SK-N-SH treated with all-trans-retinoic acid at 6 μM for 48 hours (cell line): ENCODE measurements around the gene CCM2.

Experiments used
- ATAC-seq: fragments of 200-7000 bp; cut with Tn5 transposase; 3 replicates; pipeline ENCODE4 v1.9.1; 2020; ENCODE audit warnings: mild to moderate bottlenecking, moderate library complexity
- ARNTL ChIP-seq: fragments of 450-650 bp; formaldehyde crosslinking; IDR thresholded peaks from 2 replicates; pipeline ENCODE4 v1.5.0; 2020; ENCODE audit warnings: low read depth, mild to moderate bottlenecking, moderate library complexity, borderline replicate concordance
- BACH2 ChIP-seq: fragments of 250-450 bp; sonication (Bioruptor Pico); IDR thresholded peaks from 2 replicates; pipeline ENCODE4 v1.9.0; 2021; ENCODE audit warnings: mild to moderate bottlenecking, borderline replicate concordance
- CREB5 ChIP-seq: fragments of 250-450 bp; sonication (Bioruptor Pico); IDR thresholded peaks from 2 replicates; pipeline ENCODE4 v1.5.1; 2020; ENCODE audit warnings: low read depth, mild to moderate bottlenecking, moderate library complexity
- CSDC2 ChIP-seq: fragments of 250-450 bp; sonication (Bioruptor Pico); IDR thresholded peaks from 2 replicates; pipeline ENCODE4 v1.5.0; 2020; ENCODE audit warnings: mild to moderate bottlenecking, moderate library complexity
- CSRNP3 ChIP-seq: fragments of 250-450 bp; sonication (Bioruptor Pico); IDR thresholded peaks from 2 replicates; pipeline ENCODE4 v1.5.1; 2021; ENCODE audit warnings: mild to moderate bottlenecking, moderate library complexity
- ESRRG ChIP-seq: fragments of 250-450 bp; sonication (Bioruptor Pico); IDR thresholded peaks from 2 replicates; pipeline ENCODE4 v1.6.1; 2021; ENCODE audit warnings: mild to moderate bottlenecking
- GLIS3 ChIP-seq: fragments of 250-450 bp; sonication (Bioruptor Pico); IDR thresholded peaks from 2 replicates; pipeline ENCODE4 v1.5.0; 2020; ENCODE audit warnings: mild to moderate bottlenecking, moderate library complexity
- OSR1 ChIP-seq: fragments of 250-450 bp; sonication (Bioruptor Pico); IDR thresholded peaks from 2 replicates; pipeline ENCODE4 v1.8.0; 2022; ENCODE audit warnings: moderate library complexity, mild to moderate bottlenecking, inconsistent platforms
- PATZ1 ChIP-seq: fragments of 250-450 bp; sonication (Bioruptor Pico); IDR thresholded peaks from 2 replicates; pipeline ENCODE4 v1.8.0; 2020; ENCODE audit warnings: mild to moderate bottlenecking, moderate library complexity, borderline replicate concordance
- POU6F1 ChIP-seq: fragments of 250-450 bp; sonication (Bioruptor Pico); IDR thresholded peaks from 2 replicates; pipeline ENCODE4 v1.8.0; 2021; ENCODE audit warnings: low read depth, mild to moderate bottlenecking, moderate library complexity, borderline replicate concordance
- PPARA ChIP-seq: fragments of 250-450 bp; sonication (Bioruptor Pico); IDR thresholded peaks from 2 replicates; pipeline ENCODE4 v1.5.0; 2020; ENCODE audit warnings: mild to moderate bottlenecking, borderline replicate concordance
- RARB ChIP-seq: fragments of 250-450 bp; sonication (Bioruptor Pico); IDR thresholded peaks from 2 replicates; pipeline ENCODE4 v1.8.0; 2021; ENCODE audit warnings: mild to moderate bottlenecking, moderate library complexity
- SNAI2 ChIP-seq: fragments of 250-450 bp; sonication (Bioruptor Pico); IDR thresholded peaks from 2 replicates; pipeline ENCODE4 v1.5.0; 2020; ENCODE audit warnings: mild to moderate bottlenecking, moderate library complexity
- TCF4 ChIP-seq: fragments of 250-450 bp; sonication (Bioruptor Pico); IDR thresholded peaks from 2 replicates; pipeline ENCODE4 v1.8.0; 2021; ENCODE audit warnings: mild to moderate bottlenecking, moderate library complexity, borderline replicate concordance
- TOX ChIP-seq: fragments of 250-450 bp; sonication (Bioruptor Pico); IDR thresholded peaks from 2 replicates; pipeline ENCODE4 v1.8.0; 2021; ENCODE audit warnings: mild to moderate bottlenecking, moderate library complexity, borderline replicate concordance
- ZC3H10 ChIP-seq: fragments of 250-450 bp; sonication (Bioruptor Pico); IDR thresholded peaks from 2 replicates; pipeline ENCODE4 v1.5.1; 2021; ENCODE audit warnings: mild to moderate bottlenecking, moderate library complexity
- ZFP3 ChIP-seq: fragments of 250-450 bp; sonication (Bioruptor Pico); IDR thresholded peaks from 2 replicates; pipeline ENCODE4 v1.5.0; 2020; ENCODE audit warnings: mild to moderate bottlenecking, moderate library complexity
- ZFP30 ChIP-seq: fragments of 450-650 bp; formaldehyde crosslinking; IDR thresholded peaks from 2 replicates; pipeline ENCODE4 v1.5.0; 2022; ENCODE audit warnings: mild to moderate bottlenecking, moderate library complexity
- ZNF565 ChIP-seq: fragments of 450-650 bp; formaldehyde crosslinking; conservative IDR thresholded peaks from 2 replicates; pipeline ENCODE4 v1.5.0; 2020; ENCODE audit warnings: low read depth, mild to moderate bottlenecking, moderate library complexity
- ZNF70 ChIP-seq: fragments of 450-650 bp; formaldehyde crosslinking; IDR thresholded peaks from 2 replicates; pipeline ENCODE4 v1.5.0; 2020; ENCODE audit warnings: mild to moderate bottlenecking, moderate library complexity

The CCM2 gene

GRCh38 chr7:45017253-45017652, 17.3 kb downstream of the CCM2 start:
- no peak for ATAC-seq
- no peak for TF ChIP-seq POU6F1 (CRISPR knock-in tag)
- no peak for TF ChIP-seq PATZ1
- TF ChIP-seq TOX (CRISPR knock-in tag) = no peak
- TF ChIP-seq CREB5 = no peak
- no peak for TF ChIP-seq ZNF70
- TF ChIP-seq ZFP3 (CRISPR knock-in tag) = no peak
- TF ChIP-seq SNAI2 (CRISPR knock-in tag) = no peak
- no peak for TF ChIP-seq ZC3H10
- TF ChIP-seq CSRNP3 (CRISPR knock-in tag) = no peak
- no peak for TF ChIP-seq PPARA (CRISPR knock-in tag)
- TF ChIP-seq ESRRG (CRISPR knock-in tag) = no peak
- TF ChIP-seq ARNTL (CRISPR knock-in tag) = no peak
- TF ChIP-seq ZFP30 (CRISPR knock-in tag) = no peak

- no peak for ATAC-seq
- no peak for TF ChIP-seq ZFP30 (CRISPR knock-in tag)
- TF ChIP-seq TCF4 = no peak
- TF ChIP-seq ZNF565 (CRISPR knock-in tag) = no peak
- no peak for TF ChIP-seq ZNF70
- no peak for TF ChIP-seq CSDC2 (CRISPR knock-in tag)
- TF ChIP-seq OSR1 (CRISPR knock-in tag) = no peak
- no peak for TF ChIP-seq PPARA (CRISPR knock-in tag)
- TF ChIP-seq RARB (CRISPR knock-in tag) = no peak
- no peak for TF ChIP-seq ESRRG (CRISPR knock-in tag)
- no peak for TF ChIP-seq CREB5
- TF ChIP-seq GLIS3 (CRISPR knock-in tag) = no peak
- TF ChIP-seq ZFP3 (CRISPR knock-in tag) = no peak
- no peak for TF ChIP-seq BACH2 (CRISPR knock-in tag)
- TF ChIP-seq, all 23 proteins: peak for 0
These were observed 20.9 kb downstream of the CCM2 start for GRCh38 chr7:45020915-45021314.

- TF ChIP-seq PPARA (CRISPR knock-in tag) (no peak), SNAI2 (CRISPR knock-in tag) (no peak), BACH2 (CRISPR knock-in tag) (no peak), PATZ1 (no peak), CSRNP3 (CRISPR knock-in tag) (no peak), RARB (CRISPR knock-in tag) (no peak)
- ATAC-seq = no peak
These were observed 21.7 kb downstream of the CCM2 start for GRCh38 chr7:45021604-45022296.
